Suprapubic skin (tissue), 4 donors: ENCODE measurements around the gene EIF4G3.
"Not testable (repeated sequence)": the region's sequence is repeated elsewhere in the genome, so short reads cannot be mapped to it uniquely, and the experiment has no call there.

Experiments
- EP300 ChIP-seq: sonication (generic); formaldehyde crosslinking; IDR thresholded peaks from one replicate; pipeline ENCODE4 v1.6.1; 2017; ENCODE audit warnings: antibody characterized with exemption
- POLR2A ChIP-seq, 2 donors: fragments of 450-650 bp; IDR thresholded peaks; one replicate each; pipeline ENCODE4 v1.6.1; 2017; ENCODE audit warnings: antibody characterized with exemption in 2 of 2, mild to moderate bottlenecking in 2 of 2, moderate library complexity in 2 of 2
- POLR2AphosphoS5 ChIP-seq, 3 donors: sonication (generic); formaldehyde crosslinking; IDR thresholded peaks; one replicate each; pipeline ENCODE4 v1.6.1; 2017; ENCODE audit warnings: antibody characterized with exemption in 3 of 3
- TF ChIP-seq, protein P1 (sequence below), 2 donors: fragments of 200-600 bp in 1 of 2; fragments of 450-650 bp in 1 of 2; sonication (generic) in 1 of 2; IDR thresholded peaks; one replicate each; pipeline ENCODE4 v1.5.1; 2016 to 2019; ENCODE audit warnings: antibody characterized with exemption in 2 of 2, mild to moderate bottlenecking in 1 of 2, moderate library complexity in 1 of 2

- TF ChIP-seq, protein P1, sequence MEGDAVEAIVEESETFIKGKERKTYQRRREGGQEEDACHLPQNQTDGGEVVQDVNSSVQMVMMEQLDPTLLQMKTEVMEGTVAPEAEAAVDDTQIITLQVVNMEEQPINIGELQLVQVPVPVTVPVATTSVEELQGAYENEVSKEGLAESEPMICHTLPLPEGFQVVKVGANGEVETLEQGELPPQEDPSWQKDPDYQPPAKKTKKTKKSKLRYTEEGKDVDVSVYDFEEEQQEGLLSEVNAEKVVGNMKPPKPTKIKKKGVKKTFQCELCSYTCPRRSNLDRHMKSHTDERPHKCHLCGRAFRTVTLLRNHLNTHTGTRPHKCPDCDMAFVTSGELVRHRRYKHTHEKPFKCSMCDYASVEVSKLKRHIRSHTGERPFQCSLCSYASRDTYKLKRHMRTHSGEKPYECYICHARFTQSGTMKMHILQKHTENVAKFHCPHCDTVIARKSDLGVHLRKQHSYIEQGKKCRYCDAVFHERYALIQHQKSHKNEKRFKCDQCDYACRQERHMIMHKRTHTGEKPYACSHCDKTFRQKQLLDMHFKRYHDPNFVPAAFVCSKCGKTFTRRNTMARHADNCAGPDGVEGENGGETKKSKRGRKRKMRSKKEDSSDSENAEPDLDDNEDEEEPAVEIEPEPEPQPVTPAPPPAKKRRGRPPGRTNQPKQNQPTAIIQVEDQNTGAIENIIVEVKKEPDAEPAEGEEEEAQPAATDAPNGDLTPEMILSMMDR (IDR thresholded peaks at IDR 0.05) = not testable (repeated sequence)
- TF ChIP-seq POLR2A (IDR thresholded peaks at IDR 0.05); EP300; POLR2AphosphoS5 (IDR thresholded peaks at IDR 0.05): not testable (repeated sequence)
These were observed 85.5 kb downstream of the EIF4G3 start for GRCh38 chr1:21091053-21091690.
